Activated T-cell treated with anti-CD3 and anti-CD28 coated beads, Interleukin-2, amount 50 U/mL, for 4 hours (primary cell): ENCODE measurements around the gene LPCAT1. TPM values are rescaled to one million over a fixed set of nuclear protein-coding genes. Genes with fewer than 3 reads are reported as not detected.

Source experiments
- ATAC-seq, 2 donors: fragments of 200-7000 bp; cut with Tn5 transposase; one replicate each; pipeline ENCODE4 v1.10.0; 2021
- DNase-seq: peaks from one replicate; pipeline ENCODE4 v3.0.0-alpha.2; 2020
- H3K27me3 Mint-ChIP-seq: one replicate; pipeline ENCODE4 v1.8.0; 2021; ENCODE audit warnings: low read depth, mixed read lengths
- H3K36me3 Mint-ChIP-seq: one replicate; pipeline ENCODE4 v1.8.0; 2022; ENCODE audit warnings: mixed read lengths; ENCODE audit not compliant: insufficient read depth
- H3K4me1 Mint-ChIP-seq: one replicate; pipeline ENCODE4 v1.8.0; 2021; ENCODE audit warnings: low read depth, mixed read lengths
- H3K4me3 Mint-ChIP-seq: one replicate; pipeline ENCODE4 v1.8.0; 2021; ENCODE audit warnings: mild to moderate bottlenecking, moderate library complexity, mixed read lengths
- H3K9me3 Mint-ChIP-seq: one replicate; pipeline ENCODE4 v1.8.0; 2021; ENCODE audit warnings: mixed read lengths
- total RNA-seq, 3 donors: library from RNA; stranded (reverse); gene quantifications; one replicate each; pipeline ENCODE4 v1.2.1, GENCODE V29; 2021

Gene LPCAT1
- total RNA-seq, 3 donors from 2014 or later: 60.6 to 76.8 (median 65.7) TPM

DNA sequence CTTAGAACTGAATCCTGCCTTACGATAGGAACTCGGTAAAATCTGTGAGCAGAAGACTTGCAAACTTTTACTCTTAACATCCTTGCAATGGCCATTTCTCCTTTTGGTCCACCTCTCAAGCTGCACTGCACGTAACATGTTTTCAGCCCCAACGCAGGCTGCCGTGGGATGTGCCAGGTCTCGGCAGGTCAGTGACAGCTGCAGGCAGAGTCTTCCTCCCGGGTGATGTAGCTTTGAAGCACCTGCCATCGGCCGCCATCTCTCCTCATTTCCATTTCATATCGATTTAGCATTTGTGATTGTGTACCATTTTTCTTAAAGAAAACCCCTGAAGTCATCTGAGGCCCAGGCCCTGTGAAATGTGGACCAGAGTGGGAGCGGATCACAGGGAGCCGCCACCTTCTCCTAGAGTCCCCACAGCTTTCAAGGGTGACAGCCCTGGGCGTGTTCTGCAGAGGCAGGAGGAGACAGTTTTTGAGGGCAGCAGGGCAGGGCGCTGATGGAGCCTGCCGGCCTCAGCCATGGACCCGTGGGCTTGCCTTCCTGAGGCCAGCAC is 25.8 kb upstream of the LPCAT1 start:
- no peak overlapping the region for H3K4me3 Mint-ChIP-seq
- H3K9me3 Mint-ChIP-seq: no peaks in the 10 kb centered on the region
- ATAC-seq: no peak

DNA sequence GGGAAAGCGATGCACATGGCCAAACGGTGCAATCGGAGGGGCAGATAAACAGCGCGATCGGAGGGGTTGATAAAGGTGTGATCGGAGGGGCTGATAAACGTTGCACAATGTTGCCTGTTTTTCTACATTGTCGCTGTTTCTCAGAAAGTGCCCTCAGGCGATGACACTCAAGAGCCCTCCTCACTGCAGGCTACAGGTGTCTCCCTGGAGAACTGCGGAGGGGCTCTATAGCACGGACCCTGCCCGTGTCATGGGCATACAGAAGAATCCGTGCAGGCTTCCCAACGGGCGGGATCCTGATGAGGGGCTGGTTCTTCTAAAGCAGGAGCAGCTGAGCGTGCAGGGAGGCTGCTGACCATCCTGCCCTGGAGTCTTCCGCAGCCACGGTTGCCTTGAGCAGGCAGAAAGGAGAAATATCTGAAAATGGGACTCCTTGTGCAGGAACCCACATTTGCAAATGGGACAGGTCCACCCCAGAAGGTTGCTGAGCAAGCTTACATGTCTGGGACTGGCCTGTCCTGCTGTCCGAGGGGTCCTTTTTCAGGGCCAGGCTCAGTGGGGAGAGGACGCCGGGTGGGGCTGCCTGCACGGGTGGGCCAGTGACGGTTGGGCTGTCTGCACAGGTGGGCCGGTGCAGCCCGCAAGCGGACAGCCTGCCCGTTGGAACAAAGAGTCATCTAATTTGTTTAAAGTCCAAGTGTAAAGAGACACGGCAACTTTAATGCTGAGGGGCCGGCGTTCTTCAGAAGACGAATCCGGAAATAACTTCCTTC is 25.1 kb upstream of the LPCAT1 start:
- peaks cover 2% of the 10 kb centered on the region for H3K4me1 Mint-ChIP-seq
- no peaks in the 10 kb centered on the region for H3K27me3 Mint-ChIP-seq
- no peak for ATAC-seq
- no peaks in the 10 kb centered on the region for H3K9me3 Mint-ChIP-seq
- no peak overlapping the region for H3K4me3 Mint-ChIP-seq
- no peaks in the 10 kb centered on the region for H3K36me3 Mint-ChIP-seq
- no peak for DNase-seq

More for the DNA sequence above, 25.8 kb upstream of the LPCAT1 start:
- no peaks in the 10 kb centered on the region for H3K36me3 Mint-ChIP-seq
- peaks cover 5% of the 10 kb centered on the region for H3K27me3 Mint-ChIP-seq
- DNase-seq: no peak
- peaks cover 2% of the 10 kb centered on the region for H3K4me1 Mint-ChIP-seq

DNA sequence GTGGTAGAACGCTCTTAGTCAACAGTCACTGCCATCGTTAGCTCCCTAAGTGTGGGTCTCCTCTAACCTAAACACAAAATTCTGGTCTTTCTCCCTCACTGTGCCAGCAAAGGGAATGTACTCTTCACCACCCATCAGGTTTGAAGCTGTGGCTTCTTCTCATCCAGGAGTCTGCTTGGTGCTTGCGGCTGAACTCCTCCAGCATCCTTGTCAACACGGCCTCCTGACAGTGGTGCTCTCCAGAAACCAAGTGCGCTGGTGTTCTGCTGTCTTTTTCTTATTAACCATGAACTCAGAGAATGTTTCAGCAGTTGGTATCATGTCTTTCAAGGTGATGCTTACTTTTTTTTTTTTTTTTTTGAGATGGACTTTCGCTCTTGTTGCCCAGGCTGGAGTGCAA is 23.9 kb upstream of the LPCAT1 start:
- peaks cover 2% of the 10 kb centered on the region for H3K4me1 Mint-ChIP-seq
- no peaks in the 10 kb centered on the region for H3K9me3 Mint-ChIP-seq
- no peak overlapping the region for H3K4me3 Mint-ChIP-seq
- no peak for ATAC-seq
- no peaks in the 10 kb centered on the region for H3K36me3 Mint-ChIP-seq
- DNase-seq: no peak
- H3K27me3 Mint-ChIP-seq: no peaks in the 10 kb centered on the region

DNA sequence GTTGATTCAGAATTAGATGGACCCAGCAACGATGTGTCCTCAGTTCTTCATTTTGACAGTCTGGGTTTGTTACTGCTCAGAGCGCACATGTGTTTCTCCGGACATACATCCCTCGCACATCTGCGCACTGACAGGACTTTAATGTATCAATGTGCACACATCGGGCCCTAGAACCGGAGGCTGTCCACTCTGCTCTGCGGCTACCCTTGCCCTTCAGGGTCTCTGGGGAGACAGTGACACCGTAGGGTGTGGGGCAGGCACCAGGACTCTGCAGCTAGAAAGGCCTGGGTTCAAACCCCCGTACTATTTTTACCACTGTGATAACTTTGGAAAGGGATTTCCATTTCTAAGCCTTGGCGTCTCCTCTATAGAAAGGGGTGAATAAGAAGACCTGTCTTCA is 23.5 kb upstream of the LPCAT1 start:
- no peaks in the 10 kb centered on the region for H3K9me3 Mint-ChIP-seq
- H3K36me3 Mint-ChIP-seq: no peaks in the 10 kb centered on the region
- DNase-seq (no peak), ATAC-seq (no peak)
- no peaks in the 10 kb centered on the region for H3K27me3 Mint-ChIP-seq
- H3K4me1 Mint-ChIP-seq: peaks cover 2% of the 10 kb centered on the region
- no peak overlapping the region for H3K4me3 Mint-ChIP-seq

DNA sequence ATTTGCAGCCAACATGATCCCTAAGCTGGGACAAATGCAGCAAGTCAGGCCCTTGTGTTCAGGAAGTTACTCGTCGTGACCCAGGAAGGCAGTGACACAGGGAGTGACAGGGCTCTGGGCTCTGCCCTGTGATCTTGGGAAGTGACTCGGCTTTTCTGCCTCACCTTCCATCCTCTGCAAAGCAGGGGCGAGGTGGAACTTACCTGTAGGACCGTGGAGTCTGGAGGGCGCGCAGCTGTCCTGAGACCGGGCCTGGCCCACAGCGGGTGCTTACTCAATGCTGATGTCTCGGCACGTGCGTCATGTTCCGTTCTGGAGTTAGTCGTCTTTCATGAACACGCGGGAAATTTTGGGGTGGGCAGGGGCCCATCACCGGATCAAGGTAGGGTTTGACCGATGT is 22.8 kb upstream of the LPCAT1 start:
- ATAC-seq (no peak), DNase-seq (no peak)
- Mint-ChIP-seq H3K4me1 (peaks cover 2% of the 10 kb centered on the region), H3K4me3 (no peak overlapping the region), H3K36me3 (no peaks in the 10 kb centered on the region), H3K9me3 (no peaks in the 10 kb centered on the region), H3K27me3 (no peaks in the 10 kb centered on the region)

DNA sequence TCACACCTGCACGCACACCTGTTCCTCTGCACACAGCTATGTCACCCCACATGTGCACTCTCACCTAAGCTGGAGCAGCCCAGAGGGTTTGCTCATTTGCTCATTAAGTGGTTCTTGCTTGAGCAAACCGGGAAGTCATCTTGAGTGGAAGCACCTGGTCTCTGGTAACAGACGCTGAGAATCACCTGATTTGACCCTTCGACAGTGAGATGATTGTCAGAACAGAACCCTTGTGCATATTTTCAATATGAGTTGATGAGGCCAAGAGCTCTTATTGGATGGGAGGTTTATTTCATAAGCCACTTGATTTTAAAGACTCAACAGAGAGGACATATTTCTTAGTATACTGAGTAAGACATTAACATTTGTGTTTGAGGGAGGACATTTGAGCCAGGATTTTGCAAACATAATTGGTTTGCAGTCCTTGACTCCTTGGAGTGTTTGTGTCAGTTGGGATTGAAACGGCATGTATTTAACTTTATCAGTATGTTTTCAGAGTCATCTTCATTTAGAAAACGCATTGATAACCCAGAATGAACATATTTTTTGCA is 22.1 kb upstream of the LPCAT1 start:
- no peaks in the 10 kb centered on the region for H3K27me3 Mint-ChIP-seq
- no peak overlapping the region for H3K4me3 Mint-ChIP-seq
- H3K9me3 Mint-ChIP-seq: no peaks in the 10 kb centered on the region
- DNase-seq (no peak), ATAC-seq (no peak)
- H3K4me1 Mint-ChIP-seq: peaks cover 2% of the 10 kb centered on the region
- no peaks in the 10 kb centered on the region for H3K36me3 Mint-ChIP-seq

DNA sequence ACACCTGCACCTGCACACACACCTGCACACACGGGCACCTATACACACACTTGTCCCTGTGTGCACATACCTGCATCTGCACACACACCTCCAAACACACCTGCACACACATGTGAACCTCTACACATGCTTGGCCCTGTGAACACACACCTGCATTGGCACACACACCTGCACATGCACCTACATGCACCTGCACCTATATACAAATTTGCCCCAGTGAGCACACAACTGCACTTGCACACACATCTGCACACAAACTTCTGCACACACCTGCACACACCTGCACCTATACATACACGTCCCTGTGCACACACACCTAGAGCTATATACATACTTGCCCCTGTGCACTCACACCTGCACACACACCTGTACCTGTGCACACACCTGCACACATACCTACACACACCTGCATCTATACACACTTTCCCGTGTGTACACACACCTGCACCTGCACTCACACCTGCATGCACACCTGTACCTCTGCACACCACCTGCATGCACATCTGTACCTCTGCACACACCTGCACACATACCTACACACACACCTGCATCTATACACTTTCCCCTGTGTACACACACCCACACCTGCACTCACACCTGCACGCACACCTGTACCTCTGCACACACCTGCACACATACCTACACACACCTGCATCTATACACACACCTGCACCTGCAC is 21.5 kb upstream of the LPCAT1 start:
- Mint-ChIP-seq H3K4me3 (no peak overlapping the region), H3K27me3 (no peaks in the 10 kb centered on the region), H3K36me3 (no peaks in the 10 kb centered on the region), H3K9me3 (no peaks in the 10 kb centered on the region), H3K4me1 (peaks cover 2% of the 10 kb centered on the region)
- ATAC-seq (no peak), DNase-seq (no peak)

DNA sequence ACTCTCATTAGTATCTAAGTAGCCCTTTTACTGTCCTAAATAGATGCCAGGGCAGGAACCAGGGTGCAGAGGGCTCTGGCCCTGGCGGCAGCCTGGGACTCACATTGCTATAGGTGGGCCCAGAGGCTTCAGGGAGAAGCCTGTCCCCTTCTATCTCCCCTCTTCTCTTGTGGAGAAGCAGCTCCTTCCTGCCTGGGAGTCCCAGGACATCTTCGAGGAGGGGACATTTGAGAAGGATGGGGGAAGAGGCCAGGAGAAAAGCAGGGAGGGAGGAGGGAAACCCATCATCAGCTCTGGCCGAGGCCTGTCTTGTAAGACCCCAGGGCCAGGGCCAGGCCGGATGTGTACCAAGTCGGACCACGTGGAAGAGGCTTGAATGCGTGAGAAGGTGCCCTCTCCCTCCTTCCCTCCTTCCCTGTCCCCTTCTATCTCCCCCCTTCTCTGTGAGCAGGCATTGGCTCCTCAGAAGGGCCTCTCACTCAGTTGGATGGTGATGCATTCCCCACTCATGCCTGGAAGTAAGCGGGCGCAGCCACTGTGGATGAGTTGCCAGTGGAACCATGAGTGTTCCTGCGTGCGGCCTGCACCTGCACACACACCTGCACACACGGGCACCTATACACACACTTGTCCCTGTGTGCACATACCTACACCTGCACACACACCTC is 20.7 kb upstream of the LPCAT1 start:
- H3K4me1 Mint-ChIP-seq: peaks cover 2% of the 10 kb centered on the region
- no peak overlapping the region for H3K4me3 Mint-ChIP-seq
- no peaks in the 10 kb centered on the region for H3K9me3 Mint-ChIP-seq
- no peaks in the 10 kb centered on the region for H3K27me3 Mint-ChIP-seq
- no peak for ATAC-seq
- H3K36me3 Mint-ChIP-seq: no peaks in the 10 kb centered on the region
- DNase-seq: no peak

DNA sequence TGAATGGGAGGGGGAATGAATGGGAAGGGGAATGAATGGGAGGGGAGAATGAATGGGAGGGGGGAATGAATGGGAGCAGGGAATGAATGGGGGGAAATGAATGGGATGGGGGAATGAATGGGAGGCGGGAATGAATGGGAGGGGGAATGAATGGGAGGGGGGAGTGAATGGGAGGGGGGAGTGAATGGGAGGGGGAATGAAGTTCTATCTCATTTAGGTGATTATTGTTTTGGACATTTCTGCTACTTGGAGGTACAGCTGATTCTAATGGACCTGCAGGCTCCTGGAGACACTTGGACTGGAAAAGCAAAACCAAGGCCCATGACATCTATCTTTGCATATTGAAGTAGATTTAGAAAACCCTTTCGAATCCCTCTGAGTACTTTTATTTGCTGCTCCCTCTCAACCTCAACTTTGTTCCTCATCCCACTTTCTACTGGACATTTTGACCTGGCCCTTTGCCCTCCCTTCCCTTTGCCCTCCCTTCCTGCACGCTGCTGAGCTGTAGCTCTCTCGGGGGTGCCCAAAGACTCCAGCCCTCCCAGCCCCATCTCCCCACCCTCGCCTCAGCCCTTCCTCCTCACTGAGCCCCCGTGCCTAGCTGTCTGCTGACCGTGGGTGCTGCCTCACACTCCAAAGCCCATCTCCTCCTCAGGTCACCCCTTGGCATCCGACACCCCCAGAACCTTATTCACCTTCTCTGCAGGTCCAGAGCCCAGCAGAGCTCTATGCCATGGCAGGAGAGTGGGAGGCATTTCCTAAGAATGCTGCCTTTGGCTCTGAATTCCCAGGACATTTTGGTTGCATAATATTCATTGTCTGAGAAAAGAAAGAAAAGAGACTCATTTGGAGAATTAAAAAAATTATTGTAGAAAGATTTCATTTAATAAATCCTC is 19.9 kb upstream of the LPCAT1 start:
- H3K36me3 Mint-ChIP-seq: no peaks in the 10 kb centered on the region
- DNase-seq (no peak), ATAC-seq (no peak)
- H3K4me1 Mint-ChIP-seq: peaks cover 2% of the 10 kb centered on the region
- H3K27me3 Mint-ChIP-seq: no peaks in the 10 kb centered on the region
- no peaks in the 10 kb centered on the region for H3K9me3 Mint-ChIP-seq
- H3K4me3 Mint-ChIP-seq: no peak overlapping the region

DNA sequence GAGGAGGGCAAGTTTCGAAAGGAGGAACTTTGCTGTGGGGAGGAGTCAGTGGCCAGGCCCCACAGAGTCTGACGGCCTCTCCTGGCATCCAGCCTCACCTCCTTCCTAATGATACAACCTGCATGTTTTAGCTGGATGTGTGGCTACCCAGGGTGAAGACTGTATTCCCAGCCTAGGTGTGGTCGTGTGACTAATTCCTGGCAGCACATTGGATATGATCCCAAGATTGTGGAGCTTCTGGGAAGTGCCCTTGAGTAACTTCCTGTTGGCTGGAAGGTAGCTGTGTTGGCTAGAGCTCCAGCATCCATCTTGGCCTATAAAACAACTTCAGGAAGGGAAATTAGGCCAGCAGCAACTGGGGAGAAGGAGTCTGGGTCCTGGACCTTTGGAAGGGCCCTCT is 19.0 kb upstream of the LPCAT1 start:
- H3K4me3 Mint-ChIP-seq: no peak overlapping the region
- H3K9me3 Mint-ChIP-seq: no peaks in the 10 kb centered on the region
- DNase-seq: no peak
- H3K4me1 Mint-ChIP-seq: peaks cover 2% of the 10 kb centered on the region
- ATAC-seq: no peak
- no peaks in the 10 kb centered on the region for H3K27me3 Mint-ChIP-seq
- H3K36me3 Mint-ChIP-seq: no peaks in the 10 kb centered on the region

DNA sequence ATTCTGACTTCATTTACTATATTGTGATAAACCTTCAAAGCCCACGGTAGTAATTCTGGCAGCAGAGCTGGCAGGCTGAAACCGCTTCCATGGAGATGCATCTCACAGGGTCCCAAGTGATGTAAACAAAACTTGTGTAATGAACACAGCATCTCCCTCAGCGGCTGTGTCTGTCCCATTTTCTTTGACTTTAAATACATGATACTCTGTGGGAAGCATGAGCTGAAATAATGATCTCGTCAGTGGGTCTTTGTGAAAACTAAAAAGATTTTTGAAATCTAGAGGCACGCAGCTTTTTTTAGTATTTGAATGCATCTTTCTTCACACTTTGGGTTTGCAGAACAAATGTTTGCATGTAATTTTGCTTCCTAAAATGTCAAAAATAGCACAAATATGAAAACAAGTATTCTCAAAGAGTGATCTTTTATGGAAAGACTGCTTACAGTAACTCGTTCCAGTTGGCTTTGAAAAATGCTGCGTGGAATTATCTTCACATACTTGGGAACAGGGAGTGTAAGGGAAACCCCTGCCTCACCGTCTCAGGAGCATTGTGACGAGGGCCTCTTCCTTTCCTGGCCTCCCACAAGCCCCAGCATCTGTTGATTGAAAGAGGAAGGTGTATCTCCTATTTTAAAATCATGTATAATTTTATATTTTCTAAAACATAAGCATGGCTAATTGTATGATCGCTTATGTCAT is 18.1 kb upstream of the LPCAT1 start:
- Mint-ChIP-seq H3K4me3 (no peak overlapping the region), H3K9me3 (no peaks in the 10 kb centered on the region), H3K36me3 (no peaks in the 10 kb centered on the region), H3K27me3 (no peaks in the 10 kb centered on the region), H3K4me1 (peaks cover 10% of the 10 kb centered on the region)
- DNase-seq (no peak), ATAC-seq (no peak)

DNA sequence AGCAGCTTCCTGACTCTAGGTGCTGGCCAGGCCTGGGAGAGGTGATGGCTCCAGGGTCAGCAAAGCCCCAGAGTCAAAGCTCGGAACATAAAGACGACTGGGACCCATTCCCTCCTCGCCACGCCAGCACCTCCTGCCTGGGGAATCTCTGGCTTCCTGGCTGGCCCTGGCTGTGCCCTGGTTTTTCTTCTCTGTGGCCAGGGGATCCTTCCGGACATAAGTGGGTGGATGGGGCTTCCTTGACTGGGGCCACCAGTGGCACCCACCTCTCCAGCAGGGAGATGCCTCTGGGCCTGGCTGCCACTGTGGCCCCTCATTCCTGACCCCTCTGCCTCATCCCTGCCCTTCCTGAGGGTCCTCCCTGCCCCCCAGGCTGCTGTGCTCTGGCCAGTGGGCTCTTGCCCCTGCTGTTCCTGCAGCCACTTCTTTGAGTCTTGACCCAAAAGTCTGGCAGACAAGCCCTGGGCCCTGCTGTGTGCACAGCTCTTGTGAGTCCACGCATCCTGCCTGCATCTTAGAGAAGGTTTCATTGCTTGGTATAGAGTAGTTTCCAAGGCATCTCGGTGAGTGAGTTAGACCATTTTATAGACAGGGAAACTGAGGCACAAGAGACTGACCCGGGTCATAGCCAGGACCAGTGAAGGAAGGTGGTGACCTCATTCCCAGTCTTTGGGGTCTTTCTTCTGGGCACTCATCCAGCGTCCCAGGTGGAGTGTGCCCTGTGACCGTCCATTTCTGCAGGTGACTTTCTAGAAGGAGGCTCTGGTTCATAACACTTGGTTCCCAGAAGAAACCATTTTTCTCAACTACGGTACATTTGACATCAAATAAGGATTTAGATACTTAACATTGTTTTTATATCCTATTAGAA is 17.3 kb upstream of the LPCAT1 start:
- Mint-ChIP-seq H3K4me1 (peaks cover 18% of the 10 kb centered on the region), H3K9me3 (no peaks in the 10 kb centered on the region), H3K27me3 (no peaks in the 10 kb centered on the region), H3K4me3 (no peak overlapping the region), H3K36me3 (no peaks in the 10 kb centered on the region)
- ATAC-seq: no peak
- DNase-seq: no peak
